ENCODE data around the gene TMEM184C.

The TMEM184C gene

DNA sequence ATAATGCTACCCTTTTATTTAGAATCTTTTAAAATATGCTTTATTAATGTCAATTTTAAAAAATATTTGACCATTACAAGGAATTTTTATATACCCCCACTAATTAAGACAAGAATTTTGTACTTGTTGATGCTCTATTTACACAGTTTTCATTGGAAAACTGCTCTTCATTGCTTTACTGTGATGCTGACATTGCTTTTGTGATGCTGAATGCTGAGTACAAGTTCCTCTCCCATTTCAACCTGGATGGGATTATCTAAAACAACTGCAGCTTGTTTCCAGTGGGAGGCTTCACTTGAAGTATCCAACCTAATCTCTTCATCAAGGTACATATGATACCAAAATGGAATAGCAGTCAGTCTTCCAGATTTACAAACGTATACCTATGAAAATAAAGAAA, 21.2 kb downstream of the TMEM184C start:
- no peak for DNase-seq (ENCODE audit: low spot score)
- TF ChIP-seq, protein P1, sequence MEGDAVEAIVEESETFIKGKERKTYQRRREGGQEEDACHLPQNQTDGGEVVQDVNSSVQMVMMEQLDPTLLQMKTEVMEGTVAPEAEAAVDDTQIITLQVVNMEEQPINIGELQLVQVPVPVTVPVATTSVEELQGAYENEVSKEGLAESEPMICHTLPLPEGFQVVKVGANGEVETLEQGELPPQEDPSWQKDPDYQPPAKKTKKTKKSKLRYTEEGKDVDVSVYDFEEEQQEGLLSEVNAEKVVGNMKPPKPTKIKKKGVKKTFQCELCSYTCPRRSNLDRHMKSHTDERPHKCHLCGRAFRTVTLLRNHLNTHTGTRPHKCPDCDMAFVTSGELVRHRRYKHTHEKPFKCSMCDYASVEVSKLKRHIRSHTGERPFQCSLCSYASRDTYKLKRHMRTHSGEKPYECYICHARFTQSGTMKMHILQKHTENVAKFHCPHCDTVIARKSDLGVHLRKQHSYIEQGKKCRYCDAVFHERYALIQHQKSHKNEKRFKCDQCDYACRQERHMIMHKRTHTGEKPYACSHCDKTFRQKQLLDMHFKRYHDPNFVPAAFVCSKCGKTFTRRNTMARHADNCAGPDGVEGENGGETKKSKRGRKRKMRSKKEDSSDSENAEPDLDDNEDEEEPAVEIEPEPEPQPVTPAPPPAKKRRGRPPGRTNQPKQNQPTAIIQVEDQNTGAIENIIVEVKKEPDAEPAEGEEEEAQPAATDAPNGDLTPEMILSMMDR (IDR thresholded peaks at IDR 0.05; ENCODE audit: borderline replicate concordance, control extremely low read depth, extremely low read depth, insufficient read depth, missing control alignments) = no peak
- in situ Hi-C loops (cut with MboI; ENCODE audit: low sequenced_read_pairs, unreplicated experiment) = no loop called here

DNA sequence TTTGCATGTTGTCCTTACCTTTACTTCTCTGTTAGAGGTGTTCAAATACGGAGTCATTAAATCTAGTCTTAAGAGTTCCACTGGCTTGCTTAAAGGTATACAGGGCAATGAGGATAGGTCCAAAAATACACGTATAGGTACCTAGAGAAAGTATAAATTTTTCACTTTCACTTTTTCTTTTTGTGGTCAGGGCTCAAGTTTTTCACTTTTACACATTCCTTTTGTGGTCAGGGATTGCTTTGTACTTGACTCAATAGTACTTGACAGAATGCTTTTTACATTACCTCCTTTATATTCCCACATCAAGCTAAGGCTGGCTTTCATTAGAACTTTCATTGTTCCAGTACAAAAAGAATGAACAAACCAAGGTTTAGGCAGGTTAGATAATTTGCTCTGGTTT, 21.7 kb downstream of the TMEM184C start:
- TF ChIP-seq, protein P1 (IDR thresholded peaks at IDR 0.05; ENCODE audit: borderline replicate concordance, control extremely low read depth, extremely low read depth, insufficient read depth, missing control alignments) = no peak
- no peak for DNase-seq (ENCODE audit: low spot score)
- in situ Hi-C loops (cut with MboI; ENCODE audit: low sequenced_read_pairs, unreplicated experiment) = no loop called here

DNA sequence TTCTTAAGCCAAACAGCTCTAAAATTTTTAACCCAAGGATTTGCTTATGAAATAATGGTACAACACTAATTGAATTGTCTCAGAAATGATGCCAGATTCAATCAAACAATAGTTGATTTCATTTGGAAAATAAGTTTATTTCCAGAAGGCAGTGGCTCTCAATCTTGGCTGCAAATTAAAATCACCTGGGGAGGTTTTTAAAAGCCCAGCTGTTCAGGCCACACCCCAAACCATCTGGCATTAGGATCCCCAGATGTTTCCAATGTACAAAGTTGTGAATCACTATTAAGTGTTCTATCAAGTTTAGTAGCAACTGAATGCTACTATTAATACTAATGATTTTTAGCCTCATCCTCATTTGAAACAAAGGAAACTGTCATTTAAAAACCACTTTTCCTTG, 22.2 kb downstream of the TMEM184C start:
- DNase-seq (ENCODE audit: low spot score) = no peak
- TF ChIP-seq, protein P1 (IDR thresholded peaks at IDR 0.05; ENCODE audit: borderline replicate concordance, control extremely low read depth, extremely low read depth, insufficient read depth, missing control alignments) = no peak
- in situ Hi-C loops (cut with MboI; ENCODE audit: low sequenced_read_pairs, unreplicated experiment) = no loop called here

DNA sequence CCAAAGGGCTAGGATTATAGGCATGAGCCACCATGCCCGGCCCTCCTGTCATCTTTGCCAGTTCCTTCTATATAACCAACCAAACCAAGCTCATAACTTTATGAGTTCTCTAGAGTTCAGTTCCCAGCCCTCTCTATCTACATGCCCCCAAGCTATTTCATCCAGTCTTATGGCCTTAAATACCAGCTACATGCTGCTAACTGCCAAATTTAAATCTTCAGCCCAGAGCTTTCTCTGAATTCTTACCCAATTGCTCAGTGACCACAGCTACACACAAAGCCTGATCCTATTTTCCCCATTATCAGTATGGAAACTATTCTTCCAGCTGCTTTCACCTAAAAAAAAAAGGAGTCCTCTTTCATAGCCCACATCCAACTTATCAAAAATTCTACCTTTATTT, 23.1 kb downstream of the TMEM184C start:
- no peak for DNase-seq (ENCODE audit: low spot score)
- in situ Hi-C loops (cut with MboI; ENCODE audit: low sequenced_read_pairs, unreplicated experiment) = no loop called here
- TF ChIP-seq, protein P1 (IDR thresholded peaks at IDR 0.05; ENCODE audit: borderline replicate concordance, control extremely low read depth, extremely low read depth, insufficient read depth, missing control alignments) = no peak

DNA sequence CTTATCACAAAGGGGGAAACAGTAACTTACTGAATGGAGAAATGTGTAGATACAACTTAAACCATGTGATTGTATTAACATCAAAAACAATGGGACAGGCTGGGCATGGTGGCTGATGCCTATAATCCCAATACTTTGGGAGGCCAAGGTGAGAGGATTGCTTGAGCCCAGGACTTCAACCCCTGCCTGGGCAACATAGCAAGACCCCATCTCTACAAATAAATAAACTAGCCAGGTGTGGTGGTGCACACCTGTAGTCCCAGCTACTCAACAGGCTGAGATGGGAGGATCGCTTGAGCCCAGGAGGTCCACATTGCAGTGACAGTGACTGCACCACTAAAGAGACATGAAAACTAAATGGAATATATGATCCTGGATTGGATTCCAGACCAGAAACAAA, 26.4 kb downstream of the TMEM184C start:
- TF ChIP-seq, protein P1 (IDR thresholded peaks at IDR 0.05; ENCODE audit: borderline replicate concordance, control extremely low read depth, extremely low read depth, insufficient read depth, missing control alignments) = no peak
- in situ Hi-C loops (cut with MboI; ENCODE audit: low sequenced_read_pairs, unreplicated experiment) = no loop called here
- no peak for DNase-seq (ENCODE audit: low spot score)

DNA sequence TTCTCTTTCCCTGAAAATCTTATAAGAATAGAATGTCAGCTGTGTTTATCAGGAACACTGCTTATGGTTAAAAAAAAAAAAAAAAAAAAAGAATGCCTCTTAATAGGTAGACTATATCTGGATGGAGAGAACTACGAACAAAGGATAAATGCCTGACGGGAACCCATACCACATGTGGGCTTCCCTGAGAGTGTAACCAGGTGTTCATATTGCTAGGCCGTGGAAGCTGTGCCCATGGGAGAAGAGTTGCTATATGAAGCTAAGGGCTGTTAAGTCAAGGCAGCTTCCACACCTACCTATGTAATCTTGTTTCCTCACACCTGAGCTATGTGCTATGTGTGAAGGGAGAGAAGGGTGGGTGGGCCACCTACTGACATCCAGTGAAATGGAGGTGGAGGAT, 27.3 kb downstream of the TMEM184C start:
- in situ Hi-C loops (cut with MboI; ENCODE audit: low sequenced_read_pairs, unreplicated experiment) = no loop called here
- no peak for DNase-seq (ENCODE audit: low spot score)
- TF ChIP-seq, protein P1 (IDR thresholded peaks at IDR 0.05; ENCODE audit: borderline replicate concordance, control extremely low read depth, extremely low read depth, insufficient read depth, missing control alignments) = no peak

DNA sequence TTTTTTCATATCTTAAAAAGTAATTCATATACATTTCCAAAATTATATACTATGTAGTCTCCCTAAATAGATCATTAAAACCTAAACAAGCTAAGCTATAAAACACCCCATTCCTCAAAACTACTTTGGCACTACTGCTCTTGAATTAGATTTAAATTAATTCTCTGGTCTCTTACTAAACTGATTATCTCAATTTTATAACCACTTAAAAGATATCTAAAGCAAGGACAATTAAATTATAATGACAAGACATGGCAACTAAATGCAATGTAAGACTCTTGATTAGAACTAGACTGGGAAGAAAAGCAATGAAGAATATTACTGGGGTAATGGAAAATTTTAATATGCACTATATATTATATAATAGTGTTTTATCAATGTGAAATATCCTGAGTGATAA, 27.9 kb downstream of the TMEM184C start:
- no peak for DNase-seq (ENCODE audit: low spot score)
- TF ChIP-seq, protein P1 (IDR thresholded peaks at IDR 0.05; ENCODE audit: borderline replicate concordance, control extremely low read depth, extremely low read depth, insufficient read depth, missing control alignments) = no peak
- in situ Hi-C loops (cut with MboI; ENCODE audit: low sequenced_read_pairs, unreplicated experiment) = no loop called here

All from GM13976 (cell line).